ENCODE measurements around the gene KATNB1. TPM values are rescaled to one million over a fixed set of nuclear protein-coding genes. Genes with fewer than 3 reads are reported as not detected.

KATNB1 gene
- total RNA-seq, 1 donor from 2014 or later: 12.9 TPM

DNA sequence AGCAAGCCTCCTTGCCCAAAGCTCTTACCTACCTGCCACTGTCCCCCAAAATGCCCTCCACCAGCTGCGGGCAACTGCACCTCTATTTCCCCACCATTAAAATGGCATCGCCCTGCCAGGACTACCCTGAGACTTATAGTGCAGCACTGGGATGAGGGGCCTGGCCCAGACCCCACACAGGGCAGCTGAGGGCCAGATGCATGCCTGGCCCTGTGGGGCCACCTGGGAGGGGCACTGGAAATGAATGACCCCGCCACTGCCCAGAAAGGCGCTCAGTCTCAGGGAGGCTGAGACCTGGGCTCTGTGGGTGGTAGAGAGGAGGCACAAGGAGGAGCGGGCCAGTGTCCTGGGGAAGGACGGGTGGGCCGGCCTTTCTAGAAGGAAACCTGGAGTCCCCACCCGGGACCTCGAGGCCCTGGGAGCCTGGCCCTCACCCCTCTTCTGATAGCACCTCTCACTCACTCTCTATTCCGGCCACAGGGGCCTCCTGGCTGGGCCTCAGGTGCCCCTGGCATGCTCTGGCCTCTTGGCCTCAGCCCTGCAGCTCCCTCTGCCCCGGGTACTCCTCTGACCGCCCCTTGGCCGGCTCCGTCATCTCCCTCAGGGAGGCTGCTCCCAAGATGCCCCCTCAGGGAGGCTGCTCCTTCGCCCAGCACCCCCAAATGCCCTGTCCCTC lies 26.9 kb downstream of the KATNB1 start:
- TF ChIP-seq, protein P1, sequence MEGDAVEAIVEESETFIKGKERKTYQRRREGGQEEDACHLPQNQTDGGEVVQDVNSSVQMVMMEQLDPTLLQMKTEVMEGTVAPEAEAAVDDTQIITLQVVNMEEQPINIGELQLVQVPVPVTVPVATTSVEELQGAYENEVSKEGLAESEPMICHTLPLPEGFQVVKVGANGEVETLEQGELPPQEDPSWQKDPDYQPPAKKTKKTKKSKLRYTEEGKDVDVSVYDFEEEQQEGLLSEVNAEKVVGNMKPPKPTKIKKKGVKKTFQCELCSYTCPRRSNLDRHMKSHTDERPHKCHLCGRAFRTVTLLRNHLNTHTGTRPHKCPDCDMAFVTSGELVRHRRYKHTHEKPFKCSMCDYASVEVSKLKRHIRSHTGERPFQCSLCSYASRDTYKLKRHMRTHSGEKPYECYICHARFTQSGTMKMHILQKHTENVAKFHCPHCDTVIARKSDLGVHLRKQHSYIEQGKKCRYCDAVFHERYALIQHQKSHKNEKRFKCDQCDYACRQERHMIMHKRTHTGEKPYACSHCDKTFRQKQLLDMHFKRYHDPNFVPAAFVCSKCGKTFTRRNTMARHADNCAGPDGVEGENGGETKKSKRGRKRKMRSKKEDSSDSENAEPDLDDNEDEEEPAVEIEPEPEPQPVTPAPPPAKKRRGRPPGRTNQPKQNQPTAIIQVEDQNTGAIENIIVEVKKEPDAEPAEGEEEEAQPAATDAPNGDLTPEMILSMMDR (IDR thresholded peaks at IDR 0.05; ENCODE audit: insufficient read depth, low read length, severe bottlenecking): no peak
- FAIRE-seq (no peak), DNase-seq (ENCODE audit: low read depth) (no peak)
- H3K4me3 ChIP-seq (ENCODE audit: low read depth, low read length): no peak overlapping the region
- H3K36me3 ChIP-seq (ENCODE audit: control insufficient read depth, insufficient read depth, low read length): peaks cover 27% of the 10 kb centered on the region
- no peaks in the 10 kb centered on the region for H3K27me3 ChIP-seq (ENCODE audit: control insufficient read depth, insufficient read depth, low read length)

DNA sequence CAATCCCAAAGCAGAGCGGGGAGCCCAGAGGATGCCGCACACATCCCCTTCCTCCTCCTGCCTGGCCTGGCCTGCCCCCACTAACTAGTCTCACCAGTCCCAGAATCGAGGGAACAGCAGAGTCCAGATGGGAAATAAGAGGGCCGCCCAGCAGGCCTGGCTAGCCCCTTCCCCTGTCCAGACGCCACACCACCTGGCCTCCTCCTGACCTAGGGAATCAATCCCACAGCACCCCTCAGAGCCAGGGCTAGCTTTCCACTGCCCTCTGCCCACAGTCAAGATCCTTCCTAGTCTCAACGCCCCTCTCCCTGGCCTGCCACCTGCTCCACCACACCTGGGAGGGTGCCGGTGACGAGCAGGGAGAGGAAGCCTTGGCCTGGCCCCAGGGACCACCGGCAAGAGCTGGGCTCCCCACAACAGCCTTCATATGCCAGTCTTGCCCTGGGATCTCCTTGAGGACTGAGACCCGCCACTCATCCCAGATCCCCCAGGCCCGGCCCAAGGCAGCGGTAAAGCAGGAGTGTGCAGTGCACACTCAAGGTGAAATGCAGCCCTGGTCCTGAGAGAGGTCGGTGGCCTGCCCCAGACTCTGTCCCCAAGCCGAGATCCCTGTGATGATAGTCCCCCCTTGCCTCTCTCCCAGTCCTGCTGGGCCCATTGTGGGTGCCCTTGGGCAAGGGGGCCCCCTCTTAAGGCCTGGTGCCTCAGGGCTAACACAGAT lies 27.9 kb downstream of the KATNB1 start:
- Histone ChIP-seq H3K4me3 (ENCODE audit: low read depth, low read length) (no peak overlapping the region), H3K27me3 (ENCODE audit: control insufficient read depth, insufficient read depth, low read length) (no peaks in the 10 kb centered on the region), H3K36me3 (ENCODE audit: control insufficient read depth, insufficient read depth, low read length) (peaks cover 24% of the 10 kb centered on the region)
- TF ChIP-seq, protein P1 (IDR thresholded peaks at IDR 0.05; ENCODE audit: insufficient read depth, low read length, severe bottlenecking): no peak
- DNase-seq (ENCODE audit: low read depth) (no peak), FAIRE-seq (no peak)

DNA sequence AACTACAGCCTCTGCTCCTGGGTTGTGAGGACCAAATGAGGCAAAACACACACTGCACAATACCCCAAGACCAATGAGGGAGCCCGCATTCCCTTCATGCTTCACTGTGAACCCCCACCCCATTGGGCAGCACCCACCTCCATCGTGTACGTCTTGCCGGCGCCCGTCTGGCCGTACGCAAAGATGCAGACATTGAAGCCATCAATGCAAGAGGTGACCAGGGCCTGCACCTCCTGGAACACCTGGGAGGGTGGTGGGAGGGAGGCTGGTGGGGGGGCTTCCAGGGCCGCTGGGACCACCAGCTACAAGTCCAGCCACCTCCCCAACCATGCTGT lies 28.4 kb downstream of the KATNB1 start:
- TF ChIP-seq, protein P1 (IDR thresholded peaks at IDR 0.05; ENCODE audit: insufficient read depth, low read length, severe bottlenecking): no peak
- Histone ChIP-seq H3K4me3 (ENCODE audit: low read depth, low read length) (no peak overlapping the region), H3K27me3 (ENCODE audit: control insufficient read depth, insufficient read depth, low read length) (no peaks in the 10 kb centered on the region), H3K36me3 (ENCODE audit: control insufficient read depth, insufficient read depth, low read length) (peaks cover 22% of the 10 kb centered on the region)
- no peak for DNase-seq (ENCODE audit: low read depth)
- no peak for FAIRE-seq

DNA sequence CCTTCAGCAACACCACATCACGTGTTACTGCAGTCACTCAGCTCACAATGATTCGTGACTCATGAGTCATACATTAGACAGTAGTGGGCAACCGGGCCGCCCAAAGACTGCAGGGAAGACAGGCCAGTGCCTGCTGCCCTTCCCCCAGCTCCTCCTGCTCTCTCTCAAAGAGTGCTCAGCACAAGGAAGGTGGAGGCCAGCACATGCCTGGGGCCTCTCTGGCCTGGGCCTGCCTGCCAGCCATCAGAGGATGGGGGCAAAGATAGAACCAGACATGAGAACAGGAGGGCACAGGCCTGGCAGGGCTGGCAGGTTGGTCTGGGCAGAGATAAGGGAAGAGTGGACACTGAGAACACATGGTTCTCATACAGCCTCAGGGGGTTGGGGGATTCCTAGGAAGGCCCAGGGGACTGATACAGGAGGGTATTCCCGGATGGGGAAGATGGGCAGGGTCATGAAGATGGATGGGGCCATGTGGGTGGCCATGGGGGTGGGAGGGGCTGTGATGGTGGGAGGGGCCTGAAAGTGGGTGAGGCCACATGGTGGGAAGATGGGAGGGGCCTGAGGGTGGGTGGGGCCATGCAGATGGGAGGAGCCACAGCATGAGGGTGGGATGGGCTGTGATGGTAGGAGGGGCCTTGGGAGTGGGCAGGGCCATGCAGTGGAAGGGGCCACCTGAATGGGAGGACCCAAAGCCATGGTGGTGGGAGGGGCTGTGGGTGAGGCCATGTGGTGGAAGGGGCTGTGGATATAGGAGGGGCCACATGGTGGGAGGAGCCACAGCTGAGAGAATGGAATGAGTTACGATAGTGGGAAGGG lies 29.0 kb downstream of the KATNB1 start:
- DNase-seq (ENCODE audit: low read depth) (peak; percentile 96), FAIRE-seq (no peak)
- TF ChIP-seq, protein P1 (IDR thresholded peaks at IDR 0.05; ENCODE audit: insufficient read depth, low read length, severe bottlenecking): no peak
- Histone ChIP-seq H3K4me3 (ENCODE audit: low read depth, low read length) (no peak overlapping the region), H3K36me3 (ENCODE audit: control insufficient read depth, insufficient read depth, low read length) (peaks cover 23% of the 10 kb centered on the region), H3K27me3 (ENCODE audit: control insufficient read depth, insufficient read depth, low read length) (no peaks in the 10 kb centered on the region)

GRCh38 chr16:57765160-57765728 lies 29.7 kb downstream of the KATNB1 start:
- TF ChIP-seq, protein P1 (IDR thresholded peaks at IDR 0.05; ENCODE audit: insufficient read depth, low read length, severe bottlenecking): no peak
- no peak for DNase-seq (ENCODE audit: low read depth)
- Histone ChIP-seq H3K36me3 (ENCODE audit: control insufficient read depth, insufficient read depth, low read length) (peaks cover 27% of the 10 kb centered on the region), H3K4me3 (ENCODE audit: low read depth, low read length) (no peak overlapping the region), H3K27me3 (ENCODE audit: control insufficient read depth, insufficient read depth, low read length) (no peaks in the 10 kb centered on the region)
- no peak for FAIRE-seq
